ENCODE measurements around the gene SLC6A15. TPM values are rescaled to one million over a fixed set of nuclear protein-coding genes. Genes with fewer than 3 reads are reported as not detected.

The SLC6A15 gene
- total RNA-seq, 1 donor from 2014 or later: 0.57 TPM

GRCh38 chr12:84810611-84811010, 102.0 kb downstream of the SLC6A15 start:
- H3K4me3 Mint-ChIP-seq (ENCODE audit: low read depth): no peak overlapping the region
- H3K27me3 Mint-ChIP-seq: peaks cover 5% of the 10 kb centered on the region
- no peak for TF ChIP-seq CTCF (IDR thresholded peaks at IDR 0.05; ENCODE audit: unreplicated experiment)

More at GRCh38 chr12:84810611-84811010, 102.0 kb downstream of the SLC6A15 start:
- no peaks in the 10 kb centered on the region for H3K4me1 Mint-ChIP-seq (ENCODE audit: low read depth)
- no peak for DNase-seq (ENCODE audit: low spot score, unreplicated experiment)
- no peaks in the 10 kb centered on the region for H3K36me3 Mint-ChIP-seq (ENCODE audit: insufficient read depth)
- H3K9me3 Mint-ChIP-seq (ENCODE audit: low read depth): no peaks in the 10 kb centered on the region
- H3K27ac Mint-ChIP-seq: no peak overlapping the region

Other genes starting within 250 kb of the SLC6A15 start
- gene TSPAN19, start 123.5 kb upstream of the SLC6A15 start, total RNA-seq: not detected in 2 replicates
- 11.3 and 13.1 TPM in 2 replicates for gene LRRIQ1, start 123.6 kb upstream of the SLC6A15 start, total RNA-seq